H1 (cell line): ENCODE results near the gene DUSP2. TPM values are rescaled to one million over a fixed set of nuclear protein-coding genes. Genes with fewer than 3 reads are reported as not detected.
A peak's percentile ranks its signal among the peaks of the same experiment; 100 is the strongest.

Experiments
- ASH2L ChIP-seq: fragments of 200-600, 300-600 bp; sonication (generic); IDR thresholded peaks from one replicate; pipeline ENCODE4 v1.7.1; 2017; ENCODE audit warnings: low read length
- BACH1 ChIP-seq: IDR thresholded peaks from 2 replicates; pipeline ENCODE4 v1.6.1; 2012; ENCODE audit warnings: low read length, improper control_type of control experiment
- BRCA1 ChIP-seq: IDR thresholded peaks from 2 replicates; pipeline ENCODE4 v1.6.1; 2012; ENCODE audit warnings: low read depth, low read length, improper control_type of control experiment
- CEBPB ChIP-seq: IDR thresholded peaks from 2 replicates; pipeline ENCODE4 v1.6.1; 2012; ENCODE audit warnings: low read depth, low read length
- FOSL1 ChIP-seq: IDR thresholded peaks from 2 replicates; pipeline ENCODE4 v1.6.1; 2011; ENCODE audit warnings: mild to moderate bottlenecking, low read depth, low read length, moderate library complexity; ENCODE audit not compliant: insufficient read depth
- GABPA ChIP-seq: IDR thresholded peaks from 2 replicates; pipeline ENCODE4 v1.6.1; 2011; ENCODE audit warnings: mild to moderate bottlenecking, low read length, moderate library complexity, borderline replicate concordance; ENCODE audit not compliant: insufficient read depth
- GTF2F1 ChIP-seq: IDR thresholded peaks from 2 replicates; pipeline ENCODE4 v1.6.1; 2012; ENCODE audit warnings: low read depth, low read length, improper control_type of control experiment, borderline replicate concordance
- HDAC2 ChIP-seq, 2 experiments: fragments of 300-600 bp in 1 of 2; sonication (generic) in 1 of 2; IDR thresholded peaks; 2 replicates each; pipeline ENCODE4 v1.6.1; 2011 to 2012; ENCODE audit warnings: low read depth in 2 of 2, low read length in 2 of 2, mild to moderate bottlenecking in 2 of 2, moderate library complexity in 2 of 2, borderline replicate concordance in 1 of 2, inconsistent platforms in 1 of 2
- HDAC6 ChIP-seq: IDR thresholded peaks from one replicate; pipeline ENCODE4 v1.7.1; 2012; ENCODE audit warnings: low read depth, mild to moderate bottlenecking, inconsistent platforms, low read length, moderate library complexity
- JUN ChIP-seq: IDR thresholded peaks from 2 replicates; pipeline ENCODE4 v1.6.1; 2011; ENCODE audit warnings: low read depth, mild to moderate bottlenecking, improper control_type of control experiment, low read length
- JUND ChIP-seq: IDR thresholded peaks from 2 replicates; pipeline ENCODE4 v1.6.1; 2011; ENCODE audit warnings: mild to moderate bottlenecking, improper control_type of control experiment, low read length
- POLR2AphosphoS5 ChIP-seq: IDR thresholded peaks from 2 replicates; pipeline ENCODE4 v1.6.1; 2011; ENCODE audit warnings: low read depth, low read length
- RXRA ChIP-seq: IDR thresholded peaks from 2 replicates; pipeline ENCODE4 v1.6.1; 2011; ENCODE audit warnings: low read depth, mild to moderate bottlenecking, low read length, moderate library complexity; ENCODE audit not compliant: insufficient read depth
- SIRT6 ChIP-seq: IDR thresholded peaks from one replicate; pipeline ENCODE4 v1.7.1; 2012; ENCODE audit warnings: low read length, inconsistent platforms
- SIX5 ChIP-seq: IDR thresholded peaks from 2 replicates; pipeline ENCODE4 v1.6.1; 2011; ENCODE audit warnings: mild to moderate bottlenecking, low read depth, low read length
- SUZ12 ChIP-seq: fragments of 200-600 bp; sonication (generic); IDR thresholded peaks from 2 replicates; pipeline ENCODE4 v1.6.1; 2012; ENCODE audit warnings: mild to moderate bottlenecking, inconsistent platforms, low read length, moderate library complexity, mixed read lengths
- TAF1 ChIP-seq: IDR thresholded peaks from 2 replicates; pipeline ENCODE4 v1.6.1; 2011; ENCODE audit warnings: mild to moderate bottlenecking, low read depth, low read length
- TBP ChIP-seq: IDR thresholded peaks from 2 replicates; pipeline ENCODE4 v1.6.1; 2011; ENCODE audit warnings: low read depth, low read length, improper control_type of control experiment
- ZNF274 ChIP-seq: IDR thresholded peaks from 2 replicates; pipeline ENCODE4 v1.7.0; 2012; ENCODE audit warnings: low read length, borderline replicate concordance; ENCODE audit errors: extremely low read depth
- polyA plus RNA-seq, 7 experiments: library from polyadenylated mRNA; depleted of rRNA in 3 of 7; stranded (reverse) in 5 of 7; unstranded in 2 of 7; fragments of >200 nt in 5 of 7; fragments of 200-250 nt in 2 of 7; gene quantifications; 1 replicate in 5 of 7; 2 replicates in 1 of 7; 4 replicates in 1 of 7; pipeline versions ENCODE4 v1.2.1 to v1.2.3, GENCODE V29; 2011 to 2013; ENCODE audit warnings: missing spikeins in 2 of 7, mixed read lengths in 2 of 7
- total RNA-seq: library from RNA; stranded (reverse); fragmentation: NEBNext Ultra II Directional; extraction: Animal tissue kit (Norgen Biotek cat#: 25700); gene quantifications from 2 replicates; pipeline ENCODE4 v1.2.1, GENCODE V29; 2021
- TF ChIP-seq, protein P1 (sequence below), 3 experiments: IDR thresholded peaks; 1 replicate in 2 of 3; 2 replicates in 1 of 3; pipeline versions ENCODE4 v1.5.1 to v1.6.1; 2011; ENCODE audit warnings: low read length in 3 of 3, mild to moderate bottlenecking in 3 of 3, inconsistent platforms in 2 of 3, low read depth in 1 of 3, moderate library complexity in 1 of 3; ENCODE audit not compliant: insufficient read depth in 1 of 3; ENCODE audit errors: control extremely low read depth in 1 of 3
- TF ChIP-seq, protein P2 (sequence below): IDR thresholded peaks from 2 replicates; pipeline ENCODE4 v1.6.1; 2011; ENCODE audit warnings: low read length, improper control_type of control experiment

The DUSP2 gene
- total and polyA plus RNA-seq, 2 of the 8 experiments (the other 6 are each of a cell fraction or from before 2014, with no cell fraction given), result 10.1 to 10.4 TPM

DNA sequence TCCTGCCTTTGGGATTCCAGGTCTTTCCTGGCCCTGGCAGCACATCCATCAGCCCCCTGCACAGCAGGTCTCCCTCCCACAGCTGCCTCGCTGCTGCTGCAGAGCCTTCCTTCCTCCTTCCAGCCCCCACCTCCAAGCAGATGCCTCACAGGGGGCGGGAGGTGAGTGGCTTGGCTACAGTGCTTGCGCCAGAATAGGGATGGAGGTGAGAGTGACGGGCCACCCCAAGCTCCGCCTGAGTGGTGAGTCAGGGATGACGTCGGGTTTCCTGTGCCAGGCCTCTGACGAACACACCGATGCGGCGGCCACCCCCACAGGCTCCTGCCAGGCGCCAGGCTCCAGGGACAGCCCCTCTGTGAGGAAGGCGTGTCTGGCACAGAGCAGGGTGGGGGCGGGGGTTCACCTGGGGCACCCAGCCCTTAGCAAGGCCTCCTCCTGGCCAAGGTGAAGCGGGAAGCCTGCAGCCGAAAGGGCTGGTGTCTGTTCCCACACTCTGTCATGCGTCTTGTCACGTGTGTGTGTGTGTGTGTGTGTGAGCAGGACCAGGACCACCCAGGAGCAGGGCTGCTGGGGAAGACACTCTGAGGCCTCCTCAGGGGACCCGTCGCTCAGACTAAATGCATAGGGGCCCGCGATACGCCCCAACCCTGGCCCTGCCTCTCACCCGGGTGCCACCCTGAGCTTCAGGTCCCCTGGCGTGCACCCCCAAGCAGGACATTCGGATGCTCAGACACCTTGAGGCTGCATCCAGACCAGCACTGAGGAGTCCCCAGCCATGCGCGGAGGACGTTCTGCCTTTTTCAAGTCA is 3.4 kb upstream of the DUSP2 start (continued):
- TF ChIP-seq HDAC6 (no peak), FOSL1 (no peak), GTF2F1 (no peak), TBP (no peak), ZNF274 (no peak), SUZ12 (no peak), ASH2L (peak; percentile 49), BRCA1 (no peak), HDAC2 (IDR thresholded peaks at IDR 0.05; ENCODE audit: borderline replicate concordance in 1 of 2, low read depth in 2 of 2, low read length in 2 of 2) (no peak), POLR2AphosphoS5 (no peak), RXRA (no peak), CEBPB (0 out of 2 replicates have a peak, but pooled peaks have one; percentile 25), JUND (peak; percentile 93), SIX5 (no peak), TAF1 (no peak), SIRT6 (no peak), JUN (peak; percentile 25; the same call in 1 of the 2 replicates), BACH1 (no peak; the same call in 1 of the 2 replicates), GABPA (no peak)
- TF ChIP-seq, protein P1, sequence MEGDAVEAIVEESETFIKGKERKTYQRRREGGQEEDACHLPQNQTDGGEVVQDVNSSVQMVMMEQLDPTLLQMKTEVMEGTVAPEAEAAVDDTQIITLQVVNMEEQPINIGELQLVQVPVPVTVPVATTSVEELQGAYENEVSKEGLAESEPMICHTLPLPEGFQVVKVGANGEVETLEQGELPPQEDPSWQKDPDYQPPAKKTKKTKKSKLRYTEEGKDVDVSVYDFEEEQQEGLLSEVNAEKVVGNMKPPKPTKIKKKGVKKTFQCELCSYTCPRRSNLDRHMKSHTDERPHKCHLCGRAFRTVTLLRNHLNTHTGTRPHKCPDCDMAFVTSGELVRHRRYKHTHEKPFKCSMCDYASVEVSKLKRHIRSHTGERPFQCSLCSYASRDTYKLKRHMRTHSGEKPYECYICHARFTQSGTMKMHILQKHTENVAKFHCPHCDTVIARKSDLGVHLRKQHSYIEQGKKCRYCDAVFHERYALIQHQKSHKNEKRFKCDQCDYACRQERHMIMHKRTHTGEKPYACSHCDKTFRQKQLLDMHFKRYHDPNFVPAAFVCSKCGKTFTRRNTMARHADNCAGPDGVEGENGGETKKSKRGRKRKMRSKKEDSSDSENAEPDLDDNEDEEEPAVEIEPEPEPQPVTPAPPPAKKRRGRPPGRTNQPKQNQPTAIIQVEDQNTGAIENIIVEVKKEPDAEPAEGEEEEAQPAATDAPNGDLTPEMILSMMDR (IDR thresholded peaks at IDR 0.05; ENCODE audit: control extremely low read depth in 1 of 3, insufficient read depth in 1 of 3, low read depth in 1 of 3, low read length in 3 of 3), result no peak
- TF ChIP-seq, protein P2, sequence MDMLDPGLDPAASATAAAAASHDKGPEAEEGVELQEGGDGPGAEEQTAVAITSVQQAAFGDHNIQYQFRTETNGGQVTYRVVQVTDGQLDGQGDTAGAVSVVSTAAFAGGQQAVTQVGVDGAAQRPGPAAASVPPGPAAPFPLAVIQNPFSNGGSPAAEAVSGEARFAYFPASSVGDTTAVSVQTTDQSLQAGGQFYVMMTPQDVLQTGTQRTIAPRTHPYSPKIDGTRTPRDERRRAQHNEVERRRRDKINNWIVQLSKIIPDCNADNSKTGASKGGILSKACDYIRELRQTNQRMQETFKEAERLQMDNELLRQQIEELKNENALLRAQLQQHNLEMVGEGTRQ, result no peak
